PC-3 (cell line): ENCODE results near the gene WDR82. TPM values are rescaled to one million over a fixed set of nuclear protein-coding genes. Genes with fewer than 3 reads are reported as not detected.
A peak's percentile ranks its signal among the peaks of the same experiment; 100 is the strongest.

ENCODE experiments used
- ATAC-seq: fragments of 200-7000 bp; cut with Tn5 transposase; 2 replicates; pipeline ENCODE4 v1.9.1; 2020; ENCODE audit warnings: mild to moderate bottlenecking, moderate library complexity
- BruUV-seq: library from RNA; stranded (reverse); fragments of 400-500 nt; replicated peaks from 2 replicates; lab custom pipeline; 2021; lab: Mats Ljungman, UMichigan
- CTCF ChIA-PET: fragments of 300-600 bp; sonication (Branson Sonifier 250); formaldehyde crosslinking; loops from one replicate; lab custom pipeline; 2022; ENCODE audit warnings: antibody characterized with exemption; lab: Charles Lee
- POLR2A ChIA-PET: fragments of 300-600 bp; sonication (Branson Sonifier 250); formaldehyde crosslinking; loops from one replicate; lab custom pipeline; 2022; ENCODE audit warnings: antibody characterized with exemption; ENCODE audit not compliant: unreplicated experiment; lab: Charles Lee
- DNase-seq: peaks from one replicate; pipeline ENCODE4 v3.0.0-alpha.2; 2015
- H2AFZ ChIP-seq: fragments of 300-600 bp; sonication (generic); 2 replicates; pipeline ENCODE4 v1.6.0; 2016; ENCODE audit warnings: antibody characterized with exemption, low read length
- H3F3A ChIP-seq: fragments of 300-600 bp; sonication (generic); one replicate; pipeline ENCODE4 v1.6.0; 2017; ENCODE audit warnings: antibody characterized with exemption, low read length, control low read depth, mild to moderate bottlenecking; ENCODE audit not compliant: unreplicated experiment
- H3K27ac ChIP-seq: fragments of 300-600 bp; sonication (generic); 2 replicates; pipeline ENCODE4 v1.5.1; 2016; ENCODE audit warnings: mild to moderate bottlenecking, low read length
- H3K27me3 ChIP-seq: fragments of 300-600 bp; sonication (generic); 2 replicates; pipeline ENCODE4 v1.6.1; 2016; ENCODE audit warnings: low read length, mixed read lengths
- H3K36me3 ChIP-seq: fragments of 300-600 bp; sonication (generic); 2 replicates; pipeline ENCODE4 v1.6.1; 2016; ENCODE audit warnings: low read depth, mixed run types, low read length, mixed read lengths
- H3K4me1 ChIP-seq: fragments of 300-600 bp; sonication (generic); 2 replicates; pipeline ENCODE4 v1.5.1; 2016; ENCODE audit warnings: low read length; ENCODE audit not compliant: insufficient read depth
- H3K4me2 ChIP-seq: fragments of 300-600 bp; sonication (generic); 2 replicates; pipeline ENCODE4 v1.6.0; 2016; ENCODE audit warnings: low read length
- H3K4me3 ChIP-seq: fragments of 300-600 bp; sonication (generic); 2 replicates; pipeline ENCODE4 v1.5.1; 2016; ENCODE audit warnings: mild to moderate bottlenecking, low read length, mixed read lengths
- H3K79me2 ChIP-seq: fragments of 300-600 bp; sonication (generic); 2 replicates; pipeline ENCODE4 v1.6.1; 2017; ENCODE audit warnings: low read length, mixed read lengths
- H3K9ac ChIP-seq: fragments of 300-600 bp; sonication (generic); 2 replicates; pipeline ENCODE4 v1.6.0; 2016; ENCODE audit warnings: mild to moderate bottlenecking, low read length
- H3K9me2 ChIP-seq: fragments of 300-600 bp; sonication (generic); replicated peaks from 2 replicates; pipeline ENCODE4 v1.6.1; 2016; ENCODE audit warnings: mixed run types, low read length, mixed read lengths
- H3K9me3 ChIP-seq: fragments of 300-600 bp; sonication (generic); 2 replicates; pipeline ENCODE4 v1.6.1; 2016; ENCODE audit warnings: low read length, mixed read lengths
- H4K20me1 ChIP-seq: fragments of 300-600 bp; sonication (generic); 2 replicates; pipeline ENCODE4 v1.6.1; 2016; ENCODE audit warnings: low read length, mixed read lengths
- CTCF ChIP-seq: fragments of 300-600 bp; sonication (generic); conservative IDR thresholded peaks from 2 replicates; pipeline ENCODE4 v1.5.1; 2017; ENCODE audit warnings: antibody characterized with exemption, low read depth, mild to moderate bottlenecking, low read length
- EZH2 ChIP-seq: fragments of 300-600 bp; sonication (generic); IDR thresholded peaks from one replicate; pipeline ENCODE4 v1.6.1; 2017; ENCODE audit warnings: antibody characterized with exemption, mild to moderate bottlenecking, low read length; ENCODE audit not compliant: unreplicated experiment
- EZH2phosphoT487 ChIP-seq: fragments of 300-600 bp; sonication (generic); IDR thresholded peaks from 2 replicates; pipeline ENCODE4 v1.6.1; 2018; ENCODE audit warnings: mild to moderate bottlenecking, antibody characterized with exemption, low read length, borderline replicate concordance
- intact Hi-C: fragments of 100-400 bp; cut with micrococcal nuclease; formaldehyde crosslinking; loops from 2 replicates; pipeline ENCODE4 v1.9.0; 2023
- total RNA-seq: library from RNA; depleted of rRNA; stranded (reverse); fragments of >200 nt; gene quantifications from 2 replicates; pipeline ENCODE4 v1.2.3, GENCODE V29; 2014

The WDR82 gene
- total RNA-seq, 1 experiment from 2014 or later = 56.4 TPM

- H3K4me1 ChIP-seq = peaks cover 50% of the 10 kb centered on the region
- intact Hi-C loops = loop anchor here (10.0 kb wide), 1 partner anchor 163 kb away; the partner anchor contains the start of gene DUSP7
- ATAC-seq (no peak), DNase-seq (no peak)
- ChIA-PET POLR2A (interaction anchor here (0.7 kb wide), 1 partner anchor 13 kb away, joined by 11 read pairs; no protein-coding TSS in a partner anchor), CTCF (no interaction called here)
- H3K9ac ChIP-seq = peak overlapping the region; percentile 84
- H3F3A ChIP-seq = peaks cover 11% of the 10 kb centered on the region
- no TSS peak for BruUV-seq
- H3K9me3 ChIP-seq = no peaks in the 10 kb centered on the region
- H2AFZ ChIP-seq = no peak overlapping the region
- no peak overlapping the region for H3K4me3 ChIP-seq
- H3K27ac ChIP-seq = peak overlapping the region; percentile 98
- no peaks in the 10 kb centered on the region for H3K9me2 ChIP-seq
- TF ChIP-seq EZH2phosphoT487 (no peak), CTCF (no peak), EZH2 (no peak)
- no peaks in the 10 kb centered on the region for H4K20me1 ChIP-seq
- H3K4me2 ChIP-seq = peak overlapping the region; percentile 52
- peaks cover 28% of the 10 kb centered on the region; the same call in 1 of the 2 replicates for H3K36me3 ChIP-seq
- no peaks in the 10 kb centered on the region for H3K79me2 ChIP-seq
- no peaks in the 10 kb centered on the region for H3K27me3 ChIP-seq
Measured at GRCh38 chr3:52218026-52218425, 60.4 kb downstream of the WDR82 start.

- CTCF ChIA-PET = interaction anchor here (0.8 kb wide), 2 partner anchors 64 to 70 kb away, joined by 3 read pairs; partner anchors contain the start of gene GLYCTK
- TSS peak; percentile 89 for BruUV-seq
- H3K9ac ChIP-seq = peak overlapping the region; percentile 84
Measured at GRCh38 chr3:52217409-52217805, 61.0 kb downstream of the WDR82 start.

More at GRCh38 chr3:52217409-52217805, 61.0 kb downstream of the WDR82 start:
- ATAC-seq = no peak
- Histone ChIP-seq H3K36me3 (peaks cover 33% of the 10 kb centered on the region), H3K4me3 (no peak overlapping the region), H3K27me3 (no peaks in the 10 kb centered on the region), H2AFZ (no peak overlapping the region), H3K9me2 (no peaks in the 10 kb centered on the region), H3K79me2 (no peaks in the 10 kb centered on the region), H3K4me1 (peaks cover 50% of the 10 kb centered on the region), H4K20me1 (no peaks in the 10 kb centered on the region), H3K27ac (peak overlapping the region; percentile 98), H3K9me3 (no peaks in the 10 kb centered on the region), H3F3A (peaks cover 11% of the 10 kb centered on the region), H3K4me2 (peak overlapping the region; percentile 52)
- intact Hi-C loops = loop anchor here (1.0 to 10.0 kb wide), 3 partner anchors 59 to 163 kb away; partner anchors contain the start of genes DUSP7 and POC1A
- POLR2A ChIA-PET = interaction anchor here (0.5 to 1.3 kb wide), 6 partner anchors 12 to 898 kb away, joined by 3 to 11 read pairs (median 6); partner anchors contain the start of genes POC1A and TWF2
- no peak for DNase-seq
- TF ChIP-seq EZH2 = no peak
- TF ChIP-seq CTCF = no peak
- no peak for TF ChIP-seq EZH2phosphoT487
